IPS-20b (cell line): ENCODE measurements around the gene STEAP1B.

Experiments used
- H3K27ac ChIP-seq: one replicate; pipeline ENCODE4 v1.5.1; 2013; ENCODE audit warnings: low read length
- H3K27me3 ChIP-seq: 2 replicates; pipeline ENCODE4 v1.6.1; 2013; ENCODE audit warnings: mild to moderate bottlenecking, low read length, inconsistent platforms; ENCODE audit not compliant: insufficient read depth
- H3K36me3 ChIP-seq: 2 replicates; pipeline ENCODE4 v1.6.1; 2013; ENCODE audit warnings: low read depth, mild to moderate bottlenecking, inconsistent platforms, low read length, moderate library complexity; ENCODE audit not compliant: insufficient read depth
- H3K4me1 ChIP-seq: 2 replicates; pipeline ENCODE4 v1.6.1; 2013; ENCODE audit warnings: mild to moderate bottlenecking, control low read depth, inconsistent platforms, low read length, moderate library complexity; ENCODE audit not compliant: insufficient read depth
- H3K4me3 ChIP-seq: 2 replicates; pipeline ENCODE4 v1.5.1; 2013; ENCODE audit warnings: mild to moderate bottlenecking, low read length, inconsistent platforms
- H3K9ac ChIP-seq: 2 replicates; pipeline ENCODE4 v1.6.1; 2013; ENCODE audit warnings: low read depth, mild to moderate bottlenecking, inconsistent platforms, low read length, moderate library complexity
- H3K9me3 ChIP-seq: 2 replicates; pipeline ENCODE4 v1.6.1; 2013; ENCODE audit warnings: mild to moderate bottlenecking, low read depth, low read length, inconsistent platforms; ENCODE audit not compliant: insufficient read depth

STEAP1B gene

GRCh38 chr7:22404421-22405023 lies 95.5 kb downstream of the STEAP1B start:
- Histone ChIP-seq H3K4me1 (no peaks in the 10 kb centered on the region), H3K9ac (no peak overlapping the region), H3K4me3 (no peak overlapping the region), H3K9me3 (no peaks in the 10 kb centered on the region), H3K27ac (no peak overlapping the region), H3K36me3 (no peaks in the 10 kb centered on the region), H3K27me3 (no peaks in the 10 kb centered on the region)

- Histone ChIP-seq H3K4me1 (no peaks in the 10 kb centered on the region), H3K9me3 (no peaks in the 10 kb centered on the region), H3K36me3 (no peaks in the 10 kb centered on the region), H3K27ac (no peak overlapping the region), H3K4me3 (no peak overlapping the region), H3K27me3 (no peaks in the 10 kb centered on the region), H3K9ac (no peak overlapping the region)
Observed at GRCh38 chr7:22403344-22403743, 96.6 kb downstream of the STEAP1B start.

GRCh38 chr7:22402250-22402649 lies 97.7 kb downstream of the STEAP1B start:
- no peaks in the 10 kb centered on the region for H3K27me3 ChIP-seq
- no peak overlapping the region for H3K9ac ChIP-seq
- H3K36me3 ChIP-seq, result no peaks in the 10 kb centered on the region
- H3K4me3 ChIP-seq, result no peak overlapping the region
- no peaks in the 10 kb centered on the region for H3K4me1 ChIP-seq
- H3K27ac ChIP-seq, result no peak overlapping the region
- H3K9me3 ChIP-seq, result no peaks in the 10 kb centered on the region

GRCh38 chr7:22400936-22401553 lies 98.9 kb downstream of the STEAP1B start:
- H3K27ac ChIP-seq, result no peak overlapping the region
- no peaks in the 10 kb centered on the region for H3K27me3 ChIP-seq
- H3K9ac ChIP-seq, result no peak overlapping the region
- H3K4me3 ChIP-seq, result no peak overlapping the region
- H3K36me3 ChIP-seq, result no peaks in the 10 kb centered on the region
- H3K9me3 ChIP-seq, result no peaks in the 10 kb centered on the region
- H3K4me1 ChIP-seq, result no peaks in the 10 kb centered on the region

GRCh38 chr7:22400150-22400814 lies 99.7 kb downstream of the STEAP1B start:
- Histone ChIP-seq H3K36me3 (no peaks in the 10 kb centered on the region), H3K9ac (no peak overlapping the region), H3K4me1 (no peaks in the 10 kb centered on the region), H3K9me3 (no peaks in the 10 kb centered on the region), H3K27me3 (no peaks in the 10 kb centered on the region), H3K27ac (no peak overlapping the region), H3K4me3 (no peak overlapping the region)

GRCh38 chr7:22399546-22399945 lies 100.4 kb downstream of the STEAP1B start:
- no peak overlapping the region for H3K9ac ChIP-seq
- no peaks in the 10 kb centered on the region for H3K4me1 ChIP-seq
- H3K4me3 ChIP-seq, result no peak overlapping the region
- no peak overlapping the region for H3K27ac ChIP-seq
- H3K36me3 ChIP-seq, result no peaks in the 10 kb centered on the region
- H3K27me3 ChIP-seq, result no peaks in the 10 kb centered on the region
- H3K9me3 ChIP-seq, result no peaks in the 10 kb centered on the region

- Histone ChIP-seq H3K9ac (no peak overlapping the region), H3K27me3 (no peaks in the 10 kb centered on the region), H3K27ac (no peak overlapping the region), H3K36me3 (no peaks in the 10 kb centered on the region), H3K4me3 (no peak overlapping the region), H3K4me1 (no peaks in the 10 kb centered on the region), H3K9me3 (no peaks in the 10 kb centered on the region)
Observed at GRCh38 chr7:22399091-22399490, 100.9 kb downstream of the STEAP1B start.

GRCh38 chr7:22397981-22398380 lies 102.0 kb downstream of the STEAP1B start:
- Histone ChIP-seq H3K9me3 (no peaks in the 10 kb centered on the region), H3K27me3 (no peaks in the 10 kb centered on the region), H3K4me3 (no peak overlapping the region), H3K4me1 (no peaks in the 10 kb centered on the region), H3K36me3 (no peaks in the 10 kb centered on the region), H3K9ac (no peak overlapping the region), H3K27ac (no peak overlapping the region)

- Histone ChIP-seq H3K27me3 (no peaks in the 10 kb centered on the region), H3K36me3 (no peaks in the 10 kb centered on the region), H3K4me1 (peaks cover 10% of the 10 kb centered on the region), H3K27ac (no peak overlapping the region), H3K9ac (no peak overlapping the region), H3K9me3 (no peaks in the 10 kb centered on the region), H3K4me3 (no peak overlapping the region)
Observed at GRCh38 chr7:22395222-22395621, 104.8 kb downstream of the STEAP1B start.

- H3K27ac ChIP-seq, result no peak overlapping the region
- H3K27me3 ChIP-seq, result no peaks in the 10 kb centered on the region
- H3K36me3 ChIP-seq, result no peaks in the 10 kb centered on the region
- H3K4me1 ChIP-seq, result peaks cover 10% of the 10 kb centered on the region
- no peak overlapping the region for H3K4me3 ChIP-seq
- H3K9ac ChIP-seq, result no peak overlapping the region
- no peaks in the 10 kb centered on the region for H3K9me3 ChIP-seq
Observed at GRCh38 chr7:22394739-22395138, 105.2 kb downstream of the STEAP1B start.

- H3K4me3 ChIP-seq, result no peak overlapping the region
- H3K27ac ChIP-seq, result no peak overlapping the region
- no peaks in the 10 kb centered on the region for H3K9me3 ChIP-seq
- no peaks in the 10 kb centered on the region for H3K27me3 ChIP-seq
- H3K4me1 ChIP-seq, result peaks cover 10% of the 10 kb centered on the region
- H3K9ac ChIP-seq, result no peak overlapping the region
- H3K36me3 ChIP-seq, result no peaks in the 10 kb centered on the region
Observed at GRCh38 chr7:22393913-22394729, 105.9 kb downstream of the STEAP1B start.
